Stomach (tissue), 4 donors: ENCODE data around the gene C2CD2.

ENCODE experiments used
- POLR2A ChIP-seq, 4 donors: fragments of 450-650 bp; IDR thresholded peaks; one replicate each; pipeline ENCODE4 v1.6.1; 2016; ENCODE audit warnings: antibody characterized with exemption in 4 of 4, control low read depth in 2 of 4, mild to moderate bottlenecking in 1 of 4, moderate library complexity in 1 of 4
- POLR2AphosphoS5 ChIP-seq, 3 donors: sonication (generic); formaldehyde crosslinking; IDR thresholded peaks; one replicate each; pipeline ENCODE4 v1.6.1; 2016; ENCODE audit warnings: antibody characterized with exemption in 3 of 3
- TF ChIP-seq, protein P1 (sequence below), 7 experiments: fragments of 450-650 bp in 4 of 7; fragments of 200-600 bp in 3 of 7; sonication (generic) in 3 of 7; IDR thresholded peaks; one replicate each; pipeline ENCODE4 v1.5.1; 2016 to 2019; ENCODE audit warnings: antibody characterized with exemption in 7 of 7, control low read depth in 2 of 7, mild to moderate bottlenecking in 1 of 7

DNA sequence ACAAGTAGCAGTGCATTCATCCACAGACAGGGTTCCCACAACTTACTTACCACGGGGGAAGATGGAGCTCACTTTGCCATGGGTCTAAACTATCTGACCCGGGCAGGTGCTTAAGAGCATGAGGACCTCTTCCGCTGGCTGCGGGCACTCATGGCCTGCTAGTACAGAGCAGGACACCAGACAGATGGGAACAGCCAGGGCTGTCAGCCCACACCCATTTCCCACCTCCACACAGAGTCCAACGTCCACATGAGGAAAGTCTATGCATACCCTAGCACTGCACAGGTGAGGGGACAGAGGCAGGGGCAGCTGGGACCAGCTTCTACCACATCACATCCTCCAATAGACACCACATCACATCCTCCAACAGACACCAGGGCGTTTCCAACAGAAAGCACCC lies 38.9 kb downstream of the C2CD2 start:
- TF ChIP-seq POLR2A (IDR thresholded peaks at IDR 0.05) (no peak), POLR2AphosphoS5 (IDR thresholded peaks at IDR 0.05) (no peak)
- TF ChIP-seq, protein P1, sequence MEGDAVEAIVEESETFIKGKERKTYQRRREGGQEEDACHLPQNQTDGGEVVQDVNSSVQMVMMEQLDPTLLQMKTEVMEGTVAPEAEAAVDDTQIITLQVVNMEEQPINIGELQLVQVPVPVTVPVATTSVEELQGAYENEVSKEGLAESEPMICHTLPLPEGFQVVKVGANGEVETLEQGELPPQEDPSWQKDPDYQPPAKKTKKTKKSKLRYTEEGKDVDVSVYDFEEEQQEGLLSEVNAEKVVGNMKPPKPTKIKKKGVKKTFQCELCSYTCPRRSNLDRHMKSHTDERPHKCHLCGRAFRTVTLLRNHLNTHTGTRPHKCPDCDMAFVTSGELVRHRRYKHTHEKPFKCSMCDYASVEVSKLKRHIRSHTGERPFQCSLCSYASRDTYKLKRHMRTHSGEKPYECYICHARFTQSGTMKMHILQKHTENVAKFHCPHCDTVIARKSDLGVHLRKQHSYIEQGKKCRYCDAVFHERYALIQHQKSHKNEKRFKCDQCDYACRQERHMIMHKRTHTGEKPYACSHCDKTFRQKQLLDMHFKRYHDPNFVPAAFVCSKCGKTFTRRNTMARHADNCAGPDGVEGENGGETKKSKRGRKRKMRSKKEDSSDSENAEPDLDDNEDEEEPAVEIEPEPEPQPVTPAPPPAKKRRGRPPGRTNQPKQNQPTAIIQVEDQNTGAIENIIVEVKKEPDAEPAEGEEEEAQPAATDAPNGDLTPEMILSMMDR (IDR thresholded peaks at IDR 0.05), result no peak
